CD4-positive, CD25-positive, alpha-beta regulatory T cell (primary cell): ENCODE measurements around the gene ITGB1BP2. TPM values are rescaled to one million over a fixed set of nuclear protein-coding genes. Genes with fewer than 3 reads are reported as not detected.
"Not testable (repeated sequence)": the region's sequence is repeated elsewhere in the genome, so short reads cannot be mapped to it uniquely, and the experiment has no call there.

Experiments used
- ATAC-seq, 2 donors: fragments of 150-1000 bp; cut with Tn5 transposase; one replicate each; pipeline ENCODE4 v1.10.0; 2021; ENCODE audit warnings: low read depth in 2 of 2, moderate number of reproducible peaks in 2 of 2, moderate library complexity in 1 of 2
- DNase-seq, 3 donors: peaks; one replicate each; pipeline versions ENCODE4 v3.0.0 to v3.0.0-alpha.2; 2012 to 2022; ENCODE audit warnings: mixed read lengths in 1 of 3
- H3K27ac ChIP-seq: one replicate; pipeline ENCODE4 v1.7.0; 2013; ENCODE audit warnings: mild to moderate bottlenecking, low read length; ENCODE audit not compliant: insufficient read depth, poor library complexity, severe bottlenecking
- H3K27me3 ChIP-seq: one replicate; pipeline ENCODE4 v1.7.0; 2013; ENCODE audit warnings: low read length; ENCODE audit not compliant: control insufficient read depth, insufficient read depth
- H3K36me3 ChIP-seq: one replicate; pipeline ENCODE4 v1.7.0; 2013; ENCODE audit warnings: mild to moderate bottlenecking, low read length, moderate library complexity; ENCODE audit not compliant: control insufficient read depth, insufficient read depth
- H3K4me1 ChIP-seq: 2 replicates; pipeline ENCODE4 v1.7.0; 2013; ENCODE audit warnings: mild to moderate bottlenecking, low read length; ENCODE audit not compliant: insufficient read depth, control insufficient read depth, poor library complexity, severe bottlenecking
- H3K4me3 ChIP-seq: one replicate; pipeline ENCODE4 v1.7.0; 2013; ENCODE audit warnings: low read depth, mild to moderate bottlenecking, low read length, moderate library complexity
- H3K9me3 ChIP-seq, 2 experiments: 1 replicate in 1 of 2; 2 replicates in 1 of 2; pipeline ENCODE4 v1.7.0; 2013; ENCODE audit warnings: low read length in 2 of 2, mild to moderate bottlenecking in 1 of 2, moderate library complexity in 1 of 2; ENCODE audit not compliant: control insufficient read depth in 2 of 2
- H3K27ac Mint-ChIP-seq, 3 donors: one replicate each; pipeline ENCODE4 v1.8.0; 2020 to 2022; ENCODE audit warnings: mild to moderate bottlenecking in 3 of 3, mixed read lengths in 3 of 3, moderate library complexity in 2 of 3
- H3K27me3 Mint-ChIP-seq: one replicate; pipeline ENCODE4 v1.8.0; 2022; ENCODE audit warnings: mild to moderate bottlenecking, mixed read lengths
- H3K36me3 Mint-ChIP-seq: one replicate; pipeline ENCODE4 v1.8.0; 2020; ENCODE audit warnings: mixed read lengths
- H3K4me1 Mint-ChIP-seq, 4 donors: one replicate each; pipeline ENCODE4 v1.8.0; 2020 to 2022; ENCODE audit warnings: mixed read lengths in 4 of 4, mild to moderate bottlenecking in 1 of 4
- H3K4me3 Mint-ChIP-seq, 4 donors: one replicate each; pipeline ENCODE4 v1.8.0; 2020 to 2022; ENCODE audit warnings: mild to moderate bottlenecking in 4 of 4, mixed read lengths in 4 of 4, moderate library complexity in 3 of 4
- H3K9me3 Mint-ChIP-seq, 7 donors: one replicate each; pipeline ENCODE4 v1.8.0; 2020 to 2022; ENCODE audit warnings: mixed read lengths in 7 of 7, mild to moderate bottlenecking in 3 of 7, moderate library complexity in 2 of 7
- polyA plus RNA-seq, 4 donors: library from polyadenylated mRNA; unstranded; fragments of 300-500 nt; fragmentation: Illumina TruSeq; gene quantifications; one replicate each; pipeline ENCODE4 v1.2.3, GENCODE V29; 2021
- total RNA-seq: library from RNA; stranded (reverse); gene quantifications from one replicate; pipeline ENCODE4 v1.2.3, GENCODE V29; 2022

The ITGB1BP2 gene
- total and polyA plus RNA-seq, 5 donors from 2014 or later: 1.4 TPM; not detected in 4

DNA sequence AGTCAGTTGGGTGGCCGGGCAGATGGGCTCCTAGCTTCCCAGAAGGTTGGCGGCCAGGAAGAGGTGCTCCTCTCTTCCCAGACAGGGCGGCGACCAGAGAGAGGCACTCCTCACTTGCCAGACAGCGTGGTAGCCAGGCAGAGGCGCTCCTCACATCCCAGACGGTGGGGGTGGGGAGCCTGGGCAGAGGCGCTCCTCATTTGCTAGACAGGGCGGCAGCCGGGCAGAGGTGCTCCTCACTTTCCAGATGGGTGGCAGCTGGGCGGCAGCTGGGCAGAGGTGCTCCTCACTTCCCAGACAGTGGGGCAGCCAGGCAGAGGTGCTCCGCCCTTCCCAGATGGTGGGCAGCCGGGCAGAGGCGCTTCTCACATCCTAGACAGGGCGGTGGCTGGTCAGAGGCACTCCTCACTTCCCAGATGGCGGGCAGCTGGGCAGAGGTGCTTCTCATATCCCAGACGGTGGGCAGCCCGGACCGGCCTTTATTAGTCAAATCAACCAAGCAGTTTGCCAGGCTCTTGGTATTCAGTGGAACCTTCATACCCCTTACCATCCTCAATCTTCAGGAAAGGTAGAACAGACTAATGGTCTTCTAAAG, 31.7 kb upstream of the ITGB1BP2 start:
- Histone ChIP-seq H3K36me3 (no peaks in the 10 kb centered on the region), H3K27ac (no peak overlapping the region), H3K9me3 (no peaks in the 10 kb centered on the region), H3K4me3 (no peak overlapping the region), H3K4me1 (no peaks in the 10 kb centered on the region), H3K27me3 (no peaks in the 10 kb centered on the region)
- no peak overlapping the region for H3K27ac Mint-ChIP-seq
- DNase-seq (no peak), ATAC-seq (no peak)
- no peaks in the 10 kb centered on the region for H3K4me1 Mint-ChIP-seq
- no peaks in the 10 kb centered on the region for H3K36me3 Mint-ChIP-seq
- peaks cover 0 to 1% (median 0%) of the 10 kb centered on the region in 7 donors for H3K9me3 Mint-ChIP-seq
- no peak overlapping the region for H3K4me3 Mint-ChIP-seq
- no peaks in the 10 kb centered on the region for H3K27me3 Mint-ChIP-seq

GRCh38 chrX:71272313-71272712, 29.2 kb upstream of the ITGB1BP2 start:
- not testable (repeated sequence) for H3K4me3 Mint-ChIP-seq, H3K4me1 Mint-ChIP-seq, H3K9me3 Mint-ChIP-seq, H3K9me3 ChIP-seq, H3K4me1 ChIP-seq, H3K27me3 ChIP-seq, ATAC-seq, H3K4me3 ChIP-seq, DNase-seq, H3K27ac ChIP-seq, H3K27me3 Mint-ChIP-seq, H3K36me3 Mint-ChIP-seq, H3K27ac Mint-ChIP-seq, H3K36me3 ChIP-seq

DNA sequence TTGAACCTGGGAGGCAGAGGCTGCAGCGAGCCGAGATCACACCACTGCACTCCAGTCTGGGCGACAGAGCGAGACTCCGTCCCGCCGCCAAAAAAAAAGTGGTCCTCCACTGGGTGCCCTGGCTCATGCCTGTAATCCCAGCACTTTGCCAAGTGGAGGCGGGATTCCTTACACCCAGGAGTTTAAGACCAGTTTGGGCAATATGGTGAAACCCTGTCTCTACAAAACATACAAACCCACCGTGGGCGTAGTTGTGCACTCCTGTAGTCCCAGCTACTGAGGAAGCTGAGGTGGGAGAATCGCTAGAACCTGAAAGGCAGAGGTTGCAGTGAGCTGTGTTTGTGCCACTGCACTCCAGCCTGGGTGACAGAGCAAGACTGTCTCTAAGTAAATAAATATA, 20.2 kb upstream of the ITGB1BP2 start:
- not testable (repeated sequence) for H3K27ac Mint-ChIP-seq, H3K4me3 Mint-ChIP-seq
- peaks cover 0 to 14% (median 6%) of the 10 kb centered on the region in 4 donors for H3K4me1 Mint-ChIP-seq

DNA sequence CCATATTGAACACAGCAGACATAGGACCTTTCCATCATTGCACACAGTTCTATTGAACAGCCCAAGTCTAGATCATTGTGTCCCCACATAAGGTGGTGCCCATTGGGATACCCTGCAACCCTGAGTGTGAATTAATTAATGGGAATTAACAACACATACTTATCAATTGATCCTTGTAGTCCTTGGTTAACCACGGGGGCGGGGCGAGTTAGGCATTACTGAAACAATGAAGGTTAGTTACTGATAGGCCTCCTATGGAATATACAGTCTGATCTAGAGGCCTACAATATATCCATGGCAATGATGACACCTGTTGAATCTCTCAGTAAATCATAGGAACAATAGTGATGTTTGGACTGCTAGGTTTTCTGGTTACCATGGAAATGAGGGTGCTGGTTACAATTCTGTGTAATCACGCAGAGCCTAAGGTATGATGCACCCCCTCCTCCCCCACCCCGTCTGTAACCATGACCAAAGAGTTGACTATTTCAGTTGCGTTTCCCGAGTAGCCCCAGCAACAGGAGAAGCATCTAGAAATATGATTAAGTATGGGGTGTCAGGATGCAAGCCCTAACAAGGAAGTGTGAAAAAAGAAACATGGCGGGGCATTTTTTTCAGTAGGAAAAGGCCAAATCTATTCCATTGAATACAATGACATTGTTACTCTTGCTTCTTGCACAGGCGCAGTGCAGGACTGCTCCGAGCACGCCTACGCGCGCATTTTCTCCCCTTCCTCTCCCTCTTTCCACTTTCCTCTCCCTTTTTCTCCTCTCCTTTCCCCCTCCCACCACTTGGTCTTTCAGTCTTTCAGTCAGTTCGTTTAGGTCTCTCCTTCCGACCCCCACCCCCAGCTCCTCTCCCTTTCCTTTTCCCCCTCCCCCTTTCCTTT, 18.8 kb upstream of the ITGB1BP2 start:
- no peaks in the 10 kb centered on the region for H3K9me3 Mint-ChIP-seq
- Histone ChIP-seq H3K27me3 (no peaks in the 10 kb centered on the region), H3K27ac (peak overlapping the region; percentile 95), H3K36me3 (no peaks in the 10 kb centered on the region), H3K4me3 (peak overlapping the region; percentile 80), H3K9me3 (no peaks in the 10 kb centered on the region), H3K4me1 (peaks cover 18% of the 10 kb centered on the region)
- H3K27me3 Mint-ChIP-seq: no peaks in the 10 kb centered on the region
- DNase-seq: peak in 2 of 3 donors; percentile 37 to 58
- ATAC-seq: peak; percentile 41 to 56
- H3K4me1 Mint-ChIP-seq: peaks cover 2 to 24% (median 8%) of the 10 kb centered on the region in 4 donors
- peak overlapping the region; percentile 96 to 100 (median 98) for H3K4me3 Mint-ChIP-seq
- H3K36me3 Mint-ChIP-seq: no peaks in the 10 kb centered on the region
- peak overlapping the region; percentile 99 for H3K27ac Mint-ChIP-seq

More for the DNA sequence above, 20.2 kb upstream of the ITGB1BP2 start:
- H3K4me3 ChIP-seq, H3K36me3 Mint-ChIP-seq, H3K9me3 Mint-ChIP-seq, ATAC-seq, H3K36me3 ChIP-seq, DNase-seq, H3K27me3 ChIP-seq, H3K27ac ChIP-seq, H3K9me3 ChIP-seq, H3K27me3 Mint-ChIP-seq: not testable (repeated sequence)
- H3K4me1 ChIP-seq: peaks cover 16% of the 10 kb centered on the region

GRCh38 chrX:71283403-71284143, 18.0 kb upstream of the ITGB1BP2 start, which contains the start of gene NONO:
NONO (plus strand) TSS chrX:71283635; CDS start chrX:71290638, 7,003 bp downstream.
- Mint-ChIP-seq H3K27me3 (no peaks in the 10 kb centered on the region), H3K9me3 (no peaks in the 10 kb centered on the region), H3K4me3 (peak within 1 kb of the TSS; percentile 96 to 100 (median 98)), H3K27ac (peak within 1 kb of the TSS; percentile 99), H3K4me1 (peaks cover 3 to 28% (median 10%) of the 10 kb centered on the region in 4 donors), H3K36me3 (peaks cover under 1% of the 10 kb centered on the region)
- peaks cover 20% of the 10 kb centered on the region for H3K4me1 ChIP-seq
- H3K36me3 ChIP-seq: peaks cover under 1% of the 10 kb centered on the region
- peak; percentile 82 to 98 (median 91) for DNase-seq
- peak within 1 kb of the TSS; percentile 95 for H3K27ac ChIP-seq
- no peaks in the 10 kb centered on the region for H3K27me3 ChIP-seq
- H3K9me3 ChIP-seq: no peaks in the 10 kb centered on the region
- peak within 1 kb of the TSS; percentile 85 for H3K4me3 ChIP-seq
- peak; percentile 91 to 92 for ATAC-seq

DNA sequence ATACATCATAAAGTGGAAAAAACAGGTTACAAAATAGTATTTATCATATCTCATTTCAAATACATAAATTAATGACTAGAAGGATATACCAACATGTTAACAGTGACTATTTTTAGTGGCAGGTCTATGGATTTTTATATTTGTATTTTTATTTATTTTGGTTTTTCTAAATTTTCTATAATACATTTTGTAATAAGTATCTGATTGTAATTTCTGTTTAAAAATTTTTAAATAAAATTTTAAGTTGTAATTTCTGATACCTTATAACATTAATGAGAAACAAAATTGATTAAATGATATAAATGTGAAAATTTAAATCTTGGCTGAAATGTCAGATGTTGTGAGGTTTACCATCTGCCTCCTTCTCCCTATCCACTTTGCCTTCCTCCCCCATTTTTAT, 15.6 kb upstream of the ITGB1BP2 start:
- peak overlapping the region; percentile 23 for H3K27ac ChIP-seq

GRCh38 chrX:71291381-71291780, 10.2 kb upstream of the ITGB1BP2 start:
- Histone ChIP-seq H3K27me3 (no peaks in the 10 kb centered on the region), H3K4me3 (no peak overlapping the region)
- H3K4me3 Mint-ChIP-seq: peak overlapping the region in 1 of 4 donors; percentile 43

More for the DNA sequence above, 15.6 kb upstream of the ITGB1BP2 start:
- H3K4me3 ChIP-seq: peak overlapping the region; percentile 85
- H3K4me3 Mint-ChIP-seq: peak overlapping the region; percentile 71 to 100 (median 98)
- H3K27me3 Mint-ChIP-seq: no peaks in the 10 kb centered on the region
- no peaks in the 10 kb centered on the region for H3K9me3 ChIP-seq
- H3K9me3 Mint-ChIP-seq: no peaks in the 10 kb centered on the region
- no peak for ATAC-seq
- no peaks in the 10 kb centered on the region for H3K27me3 ChIP-seq
- peaks cover 22% of the 10 kb centered on the region for H3K4me1 ChIP-seq
- H3K4me1 Mint-ChIP-seq: peaks cover 4 to 37% (median 13%) of the 10 kb centered on the region in 4 donors
- peaks cover 4% of the 10 kb centered on the region for H3K36me3 Mint-ChIP-seq
- DNase-seq: no peak
- peaks cover 7% of the 10 kb centered on the region for H3K36me3 ChIP-seq
- no peak overlapping the region for H3K27ac Mint-ChIP-seq

More at GRCh38 chrX:71291381-71291780, 10.2 kb upstream of the ITGB1BP2 start:
- DNase-seq (no peak), ATAC-seq (no peak)
- peaks cover 40% of the 10 kb centered on the region for H3K36me3 ChIP-seq
- Mint-ChIP-seq H3K9me3 (no peaks in the 10 kb centered on the region), H3K27me3 (no peaks in the 10 kb centered on the region), H3K36me3 (peaks cover 12% of the 10 kb centered on the region), H3K27ac (no peak overlapping the region), H3K4me1 (peaks cover 0 to 24% (median 9%) of the 10 kb centered on the region in 4 donors)
- H3K9me3 ChIP-seq: no peaks in the 10 kb centered on the region
- peaks cover 5% of the 10 kb centered on the region for H3K4me1 ChIP-seq
- no peak overlapping the region for H3K27ac ChIP-seq
